Testis (tissue), 2 donors: ENCODE results near the gene PEX10.

Experiments
- CTCF ChIP-seq, 3 experiments: fragments of 450-650 bp in 2 of 3; fragments of 200-600 bp in 1 of 3; sonication (generic) in 1 of 3; IDR thresholded peaks; one replicate each; pipeline ENCODE4 v1.5.1; 2016 to 2019; ENCODE audit warnings: antibody characterized with exemption in 3 of 3, mild to moderate bottlenecking in 2 of 3, moderate library complexity in 1 of 3
- POLR2A ChIP-seq: fragments of 450-650 bp; IDR thresholded peaks from one replicate; pipeline ENCODE4 v1.6.1; 2017; ENCODE audit warnings: antibody characterized with exemption, mild to moderate bottlenecking, moderate library complexity

DNA sequence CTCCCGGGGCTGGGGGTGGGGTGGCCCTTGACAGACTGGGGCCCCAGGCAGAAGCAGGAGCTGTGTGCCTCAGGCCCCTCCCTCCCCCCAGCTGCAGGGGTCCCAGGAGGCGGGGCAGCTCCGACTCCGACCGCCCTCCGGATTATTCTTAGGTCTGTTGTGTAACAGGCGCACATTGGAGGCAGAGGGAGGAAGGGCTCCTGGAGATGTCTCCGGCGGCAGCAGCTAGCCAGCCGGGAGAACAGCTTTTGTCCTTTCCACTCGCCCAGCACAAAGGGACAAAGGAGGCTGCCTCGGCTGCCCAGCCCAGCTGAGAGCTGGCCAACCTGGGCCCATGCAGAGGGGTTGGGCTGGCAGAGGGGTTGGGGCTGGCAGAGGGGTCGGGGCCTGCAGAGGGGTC is 34.0 kb upstream of the PEX10 start:
- TF ChIP-seq CTCF (IDR thresholded peaks at IDR 0.05) (no peak), POLR2A (no peak)
